ENCODE results near the gene CIZ1.

The CIZ1 gene

GRCh38 chr9:128205296-128205944, 14.0 kb upstream of the CIZ1 start:
- Mint-ChIP-seq H3K4me1 (peaks cover 22% of the 10 kb centered on the region), H3K9me3 (no peaks in the 10 kb centered on the region), H3K27me3 (peaks cover 11% of the 10 kb centered on the region), H3K36me3 (ENCODE audit: low read depth) (no peaks in the 10 kb centered on the region), H3K27ac (no peak overlapping the region), H3K4me3 (no peak overlapping the region)
- DNase-seq (no peak), ATAC-seq (no peak)

- H3K4me1 Mint-ChIP-seq: peaks cover 22% of the 10 kb centered on the region
- no peak overlapping the region for H3K4me3 Mint-ChIP-seq
- no peaks in the 10 kb centered on the region for H3K36me3 Mint-ChIP-seq (ENCODE audit: low read depth)
- H3K27ac Mint-ChIP-seq: no peak overlapping the region
- no peak for ATAC-seq
- DNase-seq: no peak
- peaks cover 11% of the 10 kb centered on the region for H3K27me3 Mint-ChIP-seq
- H3K9me3 Mint-ChIP-seq: no peaks in the 10 kb centered on the region
Observed at GRCh38 chr9:128204858-128205257, 13.5 kb upstream of the CIZ1 start.

GRCh38 chr9:128203707-128204551, 12.6 kb upstream of the CIZ1 start:
- Mint-ChIP-seq H3K36me3 (ENCODE audit: low read depth) (no peaks in the 10 kb centered on the region), H3K9me3 (no peaks in the 10 kb centered on the region), H3K4me3 (peak overlapping the region; percentile 50), H3K4me1 (peaks cover 22% of the 10 kb centered on the region), H3K27ac (no peak overlapping the region), H3K27me3 (peaks cover 11% of the 10 kb centered on the region)
- DNase-seq (no peak), ATAC-seq (no peak)

- Mint-ChIP-seq H3K27me3 (peaks cover 11% of the 10 kb centered on the region), H3K4me1 (peaks cover 24% of the 10 kb centered on the region), H3K27ac (peak within 1 kb of the TSS; percentile 59), H3K4me3 (peak within 1 kb of the TSS; percentile 53), H3K36me3 (ENCODE audit: low read depth) (no peaks in the 10 kb centered on the region), H3K9me3 (no peaks in the 10 kb centered on the region)
- DNase-seq: peak; percentile 75
- peak; percentile 71 for ATAC-seq
Observed at GRCh38 chr9:128203024-128203706, 11.8 kb upstream of the CIZ1 start, which contains the start of gene DNM1. TSS of gene DNM1 (plus strand) at chr9:128203379. CDS start at chr9:128203471, 92 bp downstream.

- H3K9me3 Mint-ChIP-seq: no peaks in the 10 kb centered on the region
- H3K4me3 Mint-ChIP-seq: peak overlapping the region; percentile 53
- peaks cover 11% of the 10 kb centered on the region for H3K27me3 Mint-ChIP-seq
- H3K27ac Mint-ChIP-seq: peak overlapping the region; percentile 59
- DNase-seq: no peak
- no peaks in the 10 kb centered on the region for H3K36me3 Mint-ChIP-seq (ENCODE audit: low read depth)
- no peak for ATAC-seq
- peaks cover 24% of the 10 kb centered on the region for H3K4me1 Mint-ChIP-seq
Observed at GRCh38 chr9:128202648-128203023, 11.3 kb upstream of the CIZ1 start.

GRCh38 chr9:128201441-128202369, 10.3 kb upstream of the CIZ1 start:
- H3K27ac Mint-ChIP-seq: peak overlapping the region; percentile 59
- H3K9me3 Mint-ChIP-seq: no peaks in the 10 kb centered on the region
- peaks cover 8% of the 10 kb centered on the region for H3K27me3 Mint-ChIP-seq
- ATAC-seq (peak; percentile 79), DNase-seq (peak; percentile 34)
- H3K4me1 Mint-ChIP-seq: peaks cover 24% of the 10 kb centered on the region
- no peak overlapping the region for H3K4me3 Mint-ChIP-seq
- no peaks in the 10 kb centered on the region for H3K36me3 Mint-ChIP-seq (ENCODE audit: low read depth)

GRCh38 chr9:128193469-128194096, 2.2 kb upstream of the CIZ1 start:
- ATAC-seq: no peak
- peaks cover 29% of the 10 kb centered on the region for H3K4me1 Mint-ChIP-seq
- DNase-seq: no peak
- no peak overlapping the region for H3K4me3 Mint-ChIP-seq
- H3K36me3 Mint-ChIP-seq (ENCODE audit: low read depth): peaks cover 5% of the 10 kb centered on the region
- H3K9me3 Mint-ChIP-seq: no peaks in the 10 kb centered on the region
- H3K27me3 Mint-ChIP-seq: peaks cover 4% of the 10 kb centered on the region
- no peak overlapping the region for H3K27ac Mint-ChIP-seq

- H3K36me3 Mint-ChIP-seq (ENCODE audit: low read depth): peaks cover 8% of the 10 kb centered on the region
- no peak for DNase-seq
- no peak overlapping the region for H3K4me3 Mint-ChIP-seq
- ATAC-seq: no peak
- H3K4me1 Mint-ChIP-seq: peaks cover 35% of the 10 kb centered on the region
- H3K27ac Mint-ChIP-seq: no peak overlapping the region
- no peaks in the 10 kb centered on the region for H3K9me3 Mint-ChIP-seq
- H3K27me3 Mint-ChIP-seq: peaks cover 4% of the 10 kb centered on the region
Observed at GRCh38 chr9:128192601-128193371, 1.4 kb upstream of the CIZ1 start.

GRCh38 chr9:128190516-128191405, 611 bp downstream of the CIZ1 start:
- ATAC-seq (peak; percentile 50), DNase-seq (no peak)
- peak overlapping the region; percentile 94 for H3K4me3 Mint-ChIP-seq
- peak overlapping the region; percentile 90 for H3K27ac Mint-ChIP-seq
- H3K4me1 Mint-ChIP-seq: peaks cover 42% of the 10 kb centered on the region
- H3K27me3 Mint-ChIP-seq: peaks cover 4% of the 10 kb centered on the region
- H3K9me3 Mint-ChIP-seq: no peaks in the 10 kb centered on the region
- peaks cover 16% of the 10 kb centered on the region for H3K36me3 Mint-ChIP-seq (ENCODE audit: low read depth)

- H3K4me1 Mint-ChIP-seq: peaks cover 42% of the 10 kb centered on the region
- H3K27me3 Mint-ChIP-seq: peaks cover 4% of the 10 kb centered on the region
- H3K27ac Mint-ChIP-seq: peak overlapping the region; percentile 90
- peak overlapping the region; percentile 94 for H3K4me3 Mint-ChIP-seq
- DNase-seq (no peak), ATAC-seq (peak; percentile 30)
- no peaks in the 10 kb centered on the region for H3K9me3 Mint-ChIP-seq
- H3K36me3 Mint-ChIP-seq (ENCODE audit: low read depth): peaks cover 19% of the 10 kb centered on the region
Observed at GRCh38 chr9:128190013-128190412, 1.4 kb downstream of the CIZ1 start.

GRCh38 chr9:128188209-128188608, 3.2 kb downstream of the CIZ1 start:
- Mint-ChIP-seq H3K4me3 (peak overlapping the region; percentile 23), H3K36me3 (ENCODE audit: low read depth) (peaks cover 26% of the 10 kb centered on the region), H3K4me1 (peaks cover 45% of the 10 kb centered on the region), H3K27me3 (peaks cover 4% of the 10 kb centered on the region), H3K27ac (no peak overlapping the region), H3K9me3 (no peaks in the 10 kb centered on the region)
- ATAC-seq: no peak
- no peak for DNase-seq

GRCh38 chr9:128187361-128187760, 4.0 kb downstream of the CIZ1 start:
- Mint-ChIP-seq H3K4me3 (no peak overlapping the region), H3K27me3 (no peaks in the 10 kb centered on the region)
- no peak for ATAC-seq

More at GRCh38 chr9:128187361-128187760, 4.0 kb downstream of the CIZ1 start:
- peaks cover 28% of the 10 kb centered on the region for H3K36me3 Mint-ChIP-seq (ENCODE audit: low read depth)
- no peak for DNase-seq
- peaks cover 44% of the 10 kb centered on the region for H3K4me1 Mint-ChIP-seq
- no peak overlapping the region for H3K27ac Mint-ChIP-seq
- no peaks in the 10 kb centered on the region for H3K9me3 Mint-ChIP-seq
